ENCODE measurements around the gene SERHL2.
"Not testable (repeated sequence)": the region's sequence is repeated elsewhere in the genome, so short reads cannot be mapped to it uniquely, and the experiment has no call there.

- TF ChIP-seq CTCF (IDR thresholded peaks at IDR 0.05; ENCODE audit: extremely low read depth in 1 of 2, insufficient read depth in 1 of 2, low read depth in 1 of 2, low read length in 2 of 2); POLR2A (IDR thresholded peaks at IDR 0.05; ENCODE audit: low read depth, low read length); EZH2 (IDR thresholded peaks at IDR 0.05; ENCODE audit: borderline replicate concordance, low read depth, low read length, severe bottlenecking); FOS (IDR thresholded peaks at IDR 0.05; ENCODE audit: borderline replicate concordance, insufficient read depth, low read length); MYC (IDR thresholded peaks at IDR 0.05; ENCODE audit: low read depth, low read length); POLR2AphosphoS5 (IDR thresholded peaks at IDR 0.05; ENCODE audit: insufficient read depth, low read depth, low read length); JUN (IDR thresholded peaks at IDR 0.05; ENCODE audit: borderline replicate concordance, insufficient read depth, insufficient read length, low read depth): not testable (repeated sequence)
- TF ChIP-seq, protein P1, sequence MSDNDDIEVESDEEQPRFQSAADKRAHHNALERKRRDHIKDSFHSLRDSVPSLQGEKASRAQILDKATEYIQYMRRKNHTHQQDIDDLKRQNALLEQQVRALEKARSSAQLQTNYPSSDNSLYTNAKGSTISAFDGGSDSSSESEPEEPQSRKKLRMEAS (IDR thresholded peaks at IDR 0.05; ENCODE audit: insufficient read depth, insufficient read length) = not testable (repeated sequence)
Measured at GRCh38 chr22:42577141-42577540, 23.4 kb downstream of the SERHL2 start.

Measured in endothelial cell of umbilical vein (primary cell).